PC-3 (cell line): ENCODE measurements around the gene ADAMTS17. TPM values are rescaled to one million over a fixed set of nuclear protein-coding genes. Genes with fewer than 3 reads are reported as not detected.

Experiments
- ATAC-seq: fragments of 200-7000 bp; cut with Tn5 transposase; 2 replicates; pipeline ENCODE4 v1.9.1; 2020; ENCODE audit warnings: mild to moderate bottlenecking, moderate library complexity
- BruUV-seq: library from RNA; stranded (reverse); fragments of 400-500 nt; replicated peaks from 2 replicates; lab custom pipeline; 2021; lab: Mats Ljungman, UMichigan
- CTCF ChIA-PET: fragments of 300-600 bp; sonication (Branson Sonifier 250); formaldehyde crosslinking; loops from one replicate; lab custom pipeline; 2022; ENCODE audit warnings: antibody characterized with exemption; lab: Charles Lee
- POLR2A ChIA-PET: fragments of 300-600 bp; sonication (Branson Sonifier 250); formaldehyde crosslinking; loops from one replicate; lab custom pipeline; 2022; ENCODE audit warnings: antibody characterized with exemption; ENCODE audit not compliant: unreplicated experiment; lab: Charles Lee
- DNase-seq: peaks from one replicate; pipeline ENCODE4 v3.0.0-alpha.2; 2015
- H2AFZ ChIP-seq: fragments of 300-600 bp; sonication (generic); 2 replicates; pipeline ENCODE4 v1.6.0; 2016; ENCODE audit warnings: antibody characterized with exemption, low read length
- H3F3A ChIP-seq: fragments of 300-600 bp; sonication (generic); one replicate; pipeline ENCODE4 v1.6.0; 2017; ENCODE audit warnings: antibody characterized with exemption, low read length, control low read depth, mild to moderate bottlenecking; ENCODE audit not compliant: unreplicated experiment
- H3K27ac ChIP-seq: fragments of 300-600 bp; sonication (generic); 2 replicates; pipeline ENCODE4 v1.5.1; 2016; ENCODE audit warnings: mild to moderate bottlenecking, low read length
- H3K27me3 ChIP-seq: fragments of 300-600 bp; sonication (generic); 2 replicates; pipeline ENCODE4 v1.6.1; 2016; ENCODE audit warnings: low read length, mixed read lengths
- H3K36me3 ChIP-seq: fragments of 300-600 bp; sonication (generic); 2 replicates; pipeline ENCODE4 v1.6.1; 2016; ENCODE audit warnings: low read depth, mixed run types, low read length, mixed read lengths
- H3K4me1 ChIP-seq: fragments of 300-600 bp; sonication (generic); 2 replicates; pipeline ENCODE4 v1.5.1; 2016; ENCODE audit warnings: low read length; ENCODE audit not compliant: insufficient read depth
- H3K4me2 ChIP-seq: fragments of 300-600 bp; sonication (generic); 2 replicates; pipeline ENCODE4 v1.6.0; 2016; ENCODE audit warnings: low read length
- H3K4me3 ChIP-seq: fragments of 300-600 bp; sonication (generic); 2 replicates; pipeline ENCODE4 v1.5.1; 2016; ENCODE audit warnings: mild to moderate bottlenecking, low read length, mixed read lengths
- H3K79me2 ChIP-seq: fragments of 300-600 bp; sonication (generic); 2 replicates; pipeline ENCODE4 v1.6.1; 2017; ENCODE audit warnings: low read length, mixed read lengths
- H3K9ac ChIP-seq: fragments of 300-600 bp; sonication (generic); 2 replicates; pipeline ENCODE4 v1.6.0; 2016; ENCODE audit warnings: mild to moderate bottlenecking, low read length
- H3K9me2 ChIP-seq: fragments of 300-600 bp; sonication (generic); replicated peaks from 2 replicates; pipeline ENCODE4 v1.6.1; 2016; ENCODE audit warnings: mixed run types, low read length, mixed read lengths
- H3K9me3 ChIP-seq: fragments of 300-600 bp; sonication (generic); 2 replicates; pipeline ENCODE4 v1.6.1; 2016; ENCODE audit warnings: low read length, mixed read lengths
- H4K20me1 ChIP-seq: fragments of 300-600 bp; sonication (generic); 2 replicates; pipeline ENCODE4 v1.6.1; 2016; ENCODE audit warnings: low read length, mixed read lengths
- CTCF ChIP-seq: fragments of 300-600 bp; sonication (generic); conservative IDR thresholded peaks from 2 replicates; pipeline ENCODE4 v1.5.1; 2017; ENCODE audit warnings: antibody characterized with exemption, low read depth, mild to moderate bottlenecking, low read length
- EZH2 ChIP-seq: fragments of 300-600 bp; sonication (generic); IDR thresholded peaks from one replicate; pipeline ENCODE4 v1.6.1; 2017; ENCODE audit warnings: antibody characterized with exemption, mild to moderate bottlenecking, low read length; ENCODE audit not compliant: unreplicated experiment
- EZH2phosphoT487 ChIP-seq: fragments of 300-600 bp; sonication (generic); IDR thresholded peaks from 2 replicates; pipeline ENCODE4 v1.6.1; 2018; ENCODE audit warnings: mild to moderate bottlenecking, antibody characterized with exemption, low read length, borderline replicate concordance
- intact Hi-C: fragments of 100-400 bp; cut with micrococcal nuclease; formaldehyde crosslinking; loops from 2 replicates; pipeline ENCODE4 v1.9.0; 2023
- total RNA-seq: library from RNA; depleted of rRNA; stranded (reverse); fragments of >200 nt; gene quantifications from 2 replicates; pipeline ENCODE4 v1.2.3, GENCODE V29; 2014

Gene ADAMTS17
- total RNA-seq, 1 experiment from 2014 or later = 6.9 TPM

- no peak for TF ChIP-seq CTCF
- no peak for TF ChIP-seq EZH2phosphoT487
- DNase-seq = no peak
- Histone ChIP-seq H3K79me2 (no peaks in the 10 kb centered on the region), H3K9me2 (no peaks in the 10 kb centered on the region), H3K9me3 (no peaks in the 10 kb centered on the region), H3K27ac (no peak overlapping the region), H3F3A (no peaks in the 10 kb centered on the region), H3K4me2 (no peak overlapping the region), H4K20me1 (no peaks in the 10 kb centered on the region), H2AFZ (no peak overlapping the region), H3K27me3 (no peaks in the 10 kb centered on the region), H3K9ac (no peak overlapping the region), H3K36me3 (peaks cover 12% of the 10 kb centered on the region; the same call in 1 of the 2 replicates), H3K4me3 (no peak overlapping the region), H3K4me1 (no peaks in the 10 kb centered on the region)
- no peak for ATAC-seq
- ChIA-PET CTCF (no interaction called here), POLR2A (no interaction called here)
- intact Hi-C loops = no loop called here
- BruUV-seq = no TSS peak
Observed at GRCh38 chr15:100261302-100262240, 80.2 kb downstream of the ADAMTS17 start.

GRCh38 chr15:100259266-100259665 lies 82.5 kb downstream of the ADAMTS17 start:
- H3K27ac ChIP-seq = no peak overlapping the region
- intact Hi-C loops = no loop called here
- BruUV-seq = no TSS peak
- no peaks in the 10 kb centered on the region for H3K27me3 ChIP-seq
- POLR2A ChIA-PET = no interaction called here
- no peaks in the 10 kb centered on the region for H4K20me1 ChIP-seq
- no peaks in the 10 kb centered on the region for H3K79me2 ChIP-seq
- H3K4me3 ChIP-seq = no peak overlapping the region
- peaks cover 12% of the 10 kb centered on the region; the same call in 1 of the 2 replicates for H3K36me3 ChIP-seq
- H3F3A ChIP-seq = no peaks in the 10 kb centered on the region
- H3K4me2 ChIP-seq = no peak overlapping the region
- ATAC-seq = no peak
- no peak overlapping the region for H2AFZ ChIP-seq
- TF ChIP-seq EZH2phosphoT487 (no peak), CTCF (no peak), EZH2 (no peak)
- no peaks in the 10 kb centered on the region for H3K4me1 ChIP-seq
- DNase-seq = no peak
- no peak overlapping the region for H3K9ac ChIP-seq
- CTCF ChIA-PET = no interaction called here
- no peaks in the 10 kb centered on the region for H3K9me3 ChIP-seq
- H3K9me2 ChIP-seq = no peaks in the 10 kb centered on the region
